Endothelial cell of umbilical vein (primary cell): ENCODE results near the gene KCNIP1.

Experiments used
- MAX ChIP-seq: IDR thresholded peaks from 2 replicates; pipeline ENCODE4 v1.6.1; 2011; ENCODE audit not compliant: insufficient read depth, insufficient read length
- POLR2AphosphoS5 ChIP-seq: IDR thresholded peaks from 2 replicates; pipeline ENCODE4 v1.6.1; 2012; ENCODE audit warnings: low read depth, mild to moderate bottlenecking, control low read depth, low read length, moderate library complexity; ENCODE audit not compliant: insufficient read depth
- TF ChIP-seq, protein P1 (sequence below), 2 donors: IDR thresholded peaks; 1 replicate in 1 of 2; 2 replicates in 1 of 2; pipeline ENCODE4 v1.5.1; 2011; ENCODE audit warnings: low read length in 2 of 2, mild to moderate bottlenecking in 2 of 2, moderate library complexity in 2 of 2, control low read depth in 1 of 2, inconsistent platforms in 1 of 2, low read depth in 1 of 2; ENCODE audit not compliant: insufficient read depth in 1 of 2; ENCODE audit errors: extremely low read depth in 1 of 2

GRCh38 chr5:170511551-170512258 lies 7.9 kb downstream of the KCNIP1 start:
- TF ChIP-seq POLR2AphosphoS5 (no peak), MAX (no peak)
- TF ChIP-seq, protein P1, sequence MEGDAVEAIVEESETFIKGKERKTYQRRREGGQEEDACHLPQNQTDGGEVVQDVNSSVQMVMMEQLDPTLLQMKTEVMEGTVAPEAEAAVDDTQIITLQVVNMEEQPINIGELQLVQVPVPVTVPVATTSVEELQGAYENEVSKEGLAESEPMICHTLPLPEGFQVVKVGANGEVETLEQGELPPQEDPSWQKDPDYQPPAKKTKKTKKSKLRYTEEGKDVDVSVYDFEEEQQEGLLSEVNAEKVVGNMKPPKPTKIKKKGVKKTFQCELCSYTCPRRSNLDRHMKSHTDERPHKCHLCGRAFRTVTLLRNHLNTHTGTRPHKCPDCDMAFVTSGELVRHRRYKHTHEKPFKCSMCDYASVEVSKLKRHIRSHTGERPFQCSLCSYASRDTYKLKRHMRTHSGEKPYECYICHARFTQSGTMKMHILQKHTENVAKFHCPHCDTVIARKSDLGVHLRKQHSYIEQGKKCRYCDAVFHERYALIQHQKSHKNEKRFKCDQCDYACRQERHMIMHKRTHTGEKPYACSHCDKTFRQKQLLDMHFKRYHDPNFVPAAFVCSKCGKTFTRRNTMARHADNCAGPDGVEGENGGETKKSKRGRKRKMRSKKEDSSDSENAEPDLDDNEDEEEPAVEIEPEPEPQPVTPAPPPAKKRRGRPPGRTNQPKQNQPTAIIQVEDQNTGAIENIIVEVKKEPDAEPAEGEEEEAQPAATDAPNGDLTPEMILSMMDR (IDR thresholded peaks at IDR 0.05; ENCODE audit: extremely low read depth in 1 of 2, insufficient read depth in 1 of 2, low read depth in 1 of 2, low read length in 2 of 2), result no peak
